Gastrocnemius medialis (tissue), 4 donors: ENCODE measurements around the gene MYO1G.

Experiments
- CTCF ChIP-seq, 5 experiments: fragments of 450-650 bp in 3 of 5; fragments of 200-600 bp in 2 of 5; sonication (generic) in 2 of 5; IDR thresholded peaks in 4 of 5; conservative IDR thresholded peaks in 1 of 5; 1 replicate in 4 of 5; 2 replicates in 1 of 5; pipeline ENCODE4 v1.5.1; 2016 to 2019; ENCODE audit warnings: antibody characterized with exemption in 5 of 5, mild to moderate bottlenecking in 3 of 5, moderate library complexity in 3 of 5
- POLR2A ChIP-seq, 2 donors: fragments of 450-650 bp; IDR thresholded peaks; one replicate each; pipeline ENCODE4 v1.6.1; 2017; ENCODE audit warnings: antibody characterized with exemption in 2 of 2, mild to moderate bottlenecking in 2 of 2, moderate library complexity in 2 of 2

GRCh38 chr7:44998153-44998871 is 19.5 kb upstream of the MYO1G start:
- TF ChIP-seq CTCF (IDR thresholded peaks at IDR 0.05 in 4 of 5, conservative IDR thresholded peaks at IDR 0.05 in 1 of 5) = no peak
- no peak for TF ChIP-seq POLR2A (IDR thresholded peaks at IDR 0.05)
